NB4 (cell line): ENCODE measurements around the gene GPRC5B.

ENCODE experiments used
- DNase-seq: peaks from one replicate; pipeline ENCODE4 v3.0.0; 2010; ENCODE audit warnings: low read depth
- H3K4me3 ChIP-seq: one replicate; pipeline ENCODE4 v1.5.1; 2011; ENCODE audit warnings: mild to moderate bottlenecking, low read depth, low read length, moderate library complexity
- MAX ChIP-seq: IDR thresholded peaks from 2 replicates; pipeline ENCODE4 v1.6.1; 2011; ENCODE audit warnings: low read depth, low read length
- MYC ChIP-seq: IDR thresholded peaks from 2 replicates; pipeline ENCODE4 v1.6.1; 2011; ENCODE audit warnings: low read depth, low read length
- POLR2A ChIP-seq: IDR thresholded peaks from 2 replicates; pipeline ENCODE4 v1.6.1; 2011; ENCODE audit warnings: mild to moderate bottlenecking; ENCODE audit not compliant: insufficient read length; ENCODE audit errors: extremely low read depth
- TF ChIP-seq, protein P1 (sequence below): IDR thresholded peaks from one replicate; pipeline ENCODE4 v1.5.1; 2012; ENCODE audit warnings: low read depth, low read length

The GPRC5B gene

GRCh38 chr16:19861811-19862327 lies 22.8 kb downstream of the GPRC5B start:
- TF ChIP-seq, protein P1, sequence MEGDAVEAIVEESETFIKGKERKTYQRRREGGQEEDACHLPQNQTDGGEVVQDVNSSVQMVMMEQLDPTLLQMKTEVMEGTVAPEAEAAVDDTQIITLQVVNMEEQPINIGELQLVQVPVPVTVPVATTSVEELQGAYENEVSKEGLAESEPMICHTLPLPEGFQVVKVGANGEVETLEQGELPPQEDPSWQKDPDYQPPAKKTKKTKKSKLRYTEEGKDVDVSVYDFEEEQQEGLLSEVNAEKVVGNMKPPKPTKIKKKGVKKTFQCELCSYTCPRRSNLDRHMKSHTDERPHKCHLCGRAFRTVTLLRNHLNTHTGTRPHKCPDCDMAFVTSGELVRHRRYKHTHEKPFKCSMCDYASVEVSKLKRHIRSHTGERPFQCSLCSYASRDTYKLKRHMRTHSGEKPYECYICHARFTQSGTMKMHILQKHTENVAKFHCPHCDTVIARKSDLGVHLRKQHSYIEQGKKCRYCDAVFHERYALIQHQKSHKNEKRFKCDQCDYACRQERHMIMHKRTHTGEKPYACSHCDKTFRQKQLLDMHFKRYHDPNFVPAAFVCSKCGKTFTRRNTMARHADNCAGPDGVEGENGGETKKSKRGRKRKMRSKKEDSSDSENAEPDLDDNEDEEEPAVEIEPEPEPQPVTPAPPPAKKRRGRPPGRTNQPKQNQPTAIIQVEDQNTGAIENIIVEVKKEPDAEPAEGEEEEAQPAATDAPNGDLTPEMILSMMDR: no peak
- no peak for TF ChIP-seq POLR2A
- no peak for TF ChIP-seq MYC
- TF ChIP-seq MAX: no peak
- no peak overlapping the region for H3K4me3 ChIP-seq
- DNase-seq: no peak

- TF ChIP-seq, protein P1: no peak
- no peak for TF ChIP-seq MAX
- TF ChIP-seq MYC: no peak
- DNase-seq: no peak
- H3K4me3 ChIP-seq: no peak overlapping the region
These were observed 23.5 kb downstream of the GPRC5B start for GRCh38 chr16:19861133-19861532.

DNA sequence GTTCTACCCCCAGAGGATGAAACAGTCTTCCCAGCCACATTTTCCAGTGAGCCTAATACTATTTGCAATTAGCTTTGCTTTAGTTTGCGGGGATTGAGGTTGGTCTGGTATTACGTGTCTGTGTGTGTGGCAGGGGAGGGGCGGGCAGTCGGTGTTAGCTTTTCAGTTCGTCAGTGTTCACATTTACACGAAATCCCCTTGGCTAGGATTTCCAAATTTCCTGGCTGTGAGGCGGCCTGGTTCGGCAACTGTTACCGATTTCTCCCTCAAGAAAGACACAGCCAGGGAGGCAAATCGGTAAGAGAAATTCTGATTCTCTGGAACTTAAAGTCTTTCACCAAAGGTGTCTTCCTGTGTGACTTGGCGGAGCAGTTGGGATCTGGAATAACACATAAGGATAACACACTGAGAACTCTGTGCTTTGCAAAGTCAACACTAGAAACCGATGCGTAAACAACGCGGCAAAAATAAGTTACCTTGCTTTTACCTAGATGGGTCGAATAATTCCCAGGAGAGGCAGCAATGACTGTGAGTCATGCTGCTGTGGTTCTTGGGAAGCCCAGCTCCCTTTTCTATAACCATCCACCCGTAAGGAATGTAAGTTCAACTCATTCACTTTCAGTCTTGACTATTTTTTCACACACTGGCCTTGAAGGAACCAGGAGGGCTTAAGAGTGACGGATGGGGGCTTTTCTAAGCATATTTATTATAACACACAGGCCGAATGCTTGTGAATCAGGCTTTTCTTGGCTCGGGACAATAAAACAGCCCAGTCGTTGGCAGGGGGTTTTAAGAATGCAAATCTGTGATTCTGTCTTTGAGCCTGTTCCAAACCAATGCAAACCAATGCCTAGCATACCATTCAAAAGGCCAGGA lies 24.2 kb downstream of the GPRC5B start:
- TF ChIP-seq MYC (no peak), POLR2A (no peak), MAX (no peak)
- TF ChIP-seq, protein P1: no peak
- DNase-seq: no peak
- no peak overlapping the region for H3K4me3 ChIP-seq

GRCh38 chr16:19859603-19860002 lies 25.0 kb downstream of the GPRC5B start:
- H3K4me3 ChIP-seq: no peak overlapping the region
- no peak for TF ChIP-seq MYC
- TF ChIP-seq MAX: no peak
- TF ChIP-seq POLR2A: no peak
- TF ChIP-seq, protein P1: no peak
- no peak for DNase-seq

DNA sequence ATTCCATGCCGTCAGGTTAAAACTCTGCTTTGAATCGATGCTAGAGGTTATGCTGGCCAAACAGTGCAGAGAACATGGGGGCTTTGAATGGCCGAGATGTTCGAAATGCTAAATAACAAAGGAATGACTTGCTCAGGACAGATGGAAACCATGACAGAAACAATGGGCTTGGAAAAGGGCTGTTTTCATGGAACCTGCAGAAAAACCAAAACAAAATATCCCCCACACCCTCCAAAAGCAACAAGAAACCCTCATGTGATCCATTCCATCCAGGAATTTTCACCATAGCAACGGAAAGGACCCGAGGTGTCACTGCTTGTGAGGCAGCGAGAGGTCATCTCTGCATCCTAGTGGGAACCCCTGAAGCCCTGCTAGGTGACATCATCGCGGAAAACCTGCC lies 25.5 kb downstream of the GPRC5B start:
- TF ChIP-seq POLR2A (no peak), MYC (no peak), MAX (no peak)
- TF ChIP-seq, protein P1: no peak
- no peak overlapping the region for H3K4me3 ChIP-seq
- no peak for DNase-seq
